GM21717 (cell line): Measurements from ENCODE around the gene DCST1.

Experiments
- ATAC-seq: cut with Tn5 transposase; IDR thresholded peaks from one replicate; pipeline ENCODE4 v1.9.1; 2021; ENCODE audit warnings: mild to moderate bottlenecking, moderate library complexity; ENCODE audit not compliant: unreplicated experiment

DCST1 gene

DNA sequence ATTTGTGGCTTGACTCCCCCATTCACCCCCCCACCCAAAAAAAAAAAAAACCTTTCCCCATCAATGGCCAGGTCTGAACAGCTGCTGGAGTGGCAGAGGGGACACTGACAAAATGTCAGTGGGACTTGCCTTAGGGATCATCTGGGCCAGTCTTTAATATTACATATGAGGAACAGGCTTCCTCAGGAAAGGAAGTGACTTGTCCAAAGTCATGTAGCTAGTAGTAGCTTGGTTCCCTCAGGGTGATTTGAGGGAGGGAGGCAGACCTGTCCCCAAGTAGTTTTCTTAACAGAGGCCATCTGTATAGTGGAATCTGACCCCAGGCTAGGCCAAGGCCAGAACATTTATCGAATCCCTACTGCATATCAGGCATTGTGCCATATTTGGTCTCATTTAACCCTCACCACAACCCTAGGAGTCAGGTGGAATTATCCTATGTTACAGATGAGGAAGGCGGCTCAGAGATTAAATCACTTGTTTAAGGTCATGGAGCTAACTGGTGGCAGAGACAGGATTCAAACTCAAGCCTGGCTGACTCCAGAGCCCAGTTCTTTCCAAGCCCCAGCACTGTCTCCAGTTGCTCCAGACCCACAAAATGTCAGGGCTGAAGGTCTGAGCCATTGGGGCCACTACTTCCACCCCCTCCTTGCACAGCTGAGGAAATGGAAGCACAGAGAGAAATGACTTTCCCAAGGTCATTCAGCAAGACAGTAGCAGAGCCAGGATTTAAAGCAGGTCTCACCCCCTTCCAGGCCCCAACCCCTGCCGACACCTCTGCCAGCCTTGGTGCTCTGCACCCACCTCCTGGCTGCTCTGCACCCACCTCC lies 20.6 kb upstream of the DCST1 start:
- no peak for ATAC-seq

DNA sequence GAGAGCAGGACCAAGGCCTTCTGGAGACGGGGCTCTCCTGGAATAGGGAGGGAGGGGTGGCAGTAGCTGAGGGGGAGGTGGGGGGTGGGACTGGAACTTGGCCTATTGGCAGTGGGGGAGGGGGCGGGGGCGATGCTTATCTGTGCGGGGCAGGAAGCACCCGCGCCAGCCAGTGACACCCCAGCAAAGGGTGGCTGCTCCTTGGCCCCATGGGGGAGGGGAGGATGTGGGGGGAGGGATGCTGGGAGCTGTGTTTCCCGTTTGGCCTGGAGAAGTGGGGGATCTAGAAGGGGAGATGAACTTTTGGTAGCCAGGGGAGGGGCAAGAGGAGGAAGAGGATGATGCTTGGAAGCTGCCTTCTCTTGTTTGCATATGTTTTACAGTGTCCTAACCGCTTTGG lies 20.0 kb upstream of the DCST1 start:
- ATAC-seq = no peak

DNA sequence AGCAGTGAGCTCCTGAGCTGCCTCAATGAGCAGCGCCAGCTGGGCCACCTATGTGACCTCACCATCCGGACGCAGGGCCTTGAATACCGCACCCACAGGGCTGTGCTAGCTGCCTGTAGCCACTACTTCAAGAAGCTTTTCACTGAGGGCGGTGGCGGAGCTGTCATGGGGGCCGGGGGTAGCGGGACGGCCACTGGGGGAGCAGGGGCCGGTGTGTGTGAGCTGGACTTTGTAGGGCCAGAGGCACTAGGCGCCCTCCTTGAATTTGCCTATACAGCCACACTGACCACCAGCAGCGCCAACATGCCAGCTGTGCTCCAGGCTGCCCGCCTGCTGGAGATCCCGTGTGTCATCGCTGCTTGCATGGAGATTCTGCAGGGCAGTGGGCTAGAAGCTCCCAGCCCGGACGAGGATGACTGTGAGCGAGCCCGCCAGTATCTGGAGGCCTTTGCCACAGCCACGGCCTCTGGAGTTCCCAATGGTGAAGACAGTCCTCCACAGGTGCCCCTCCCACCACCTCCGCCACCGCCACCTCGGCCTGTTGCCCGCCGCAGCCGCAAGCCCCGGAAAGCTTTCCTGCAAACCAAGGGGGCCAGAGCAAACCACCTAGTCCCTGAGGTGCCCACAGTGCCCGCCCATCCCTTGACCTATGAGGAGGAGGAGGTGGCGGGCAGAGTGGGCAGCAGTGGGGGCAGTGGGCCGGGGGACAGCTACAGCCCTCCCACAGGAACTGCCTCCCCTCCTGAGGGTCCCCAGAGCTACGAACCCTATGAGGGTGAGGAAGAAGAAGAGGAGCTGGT lies 18.7 kb upstream of the DCST1 start:
- ATAC-seq = no peak

DNA sequence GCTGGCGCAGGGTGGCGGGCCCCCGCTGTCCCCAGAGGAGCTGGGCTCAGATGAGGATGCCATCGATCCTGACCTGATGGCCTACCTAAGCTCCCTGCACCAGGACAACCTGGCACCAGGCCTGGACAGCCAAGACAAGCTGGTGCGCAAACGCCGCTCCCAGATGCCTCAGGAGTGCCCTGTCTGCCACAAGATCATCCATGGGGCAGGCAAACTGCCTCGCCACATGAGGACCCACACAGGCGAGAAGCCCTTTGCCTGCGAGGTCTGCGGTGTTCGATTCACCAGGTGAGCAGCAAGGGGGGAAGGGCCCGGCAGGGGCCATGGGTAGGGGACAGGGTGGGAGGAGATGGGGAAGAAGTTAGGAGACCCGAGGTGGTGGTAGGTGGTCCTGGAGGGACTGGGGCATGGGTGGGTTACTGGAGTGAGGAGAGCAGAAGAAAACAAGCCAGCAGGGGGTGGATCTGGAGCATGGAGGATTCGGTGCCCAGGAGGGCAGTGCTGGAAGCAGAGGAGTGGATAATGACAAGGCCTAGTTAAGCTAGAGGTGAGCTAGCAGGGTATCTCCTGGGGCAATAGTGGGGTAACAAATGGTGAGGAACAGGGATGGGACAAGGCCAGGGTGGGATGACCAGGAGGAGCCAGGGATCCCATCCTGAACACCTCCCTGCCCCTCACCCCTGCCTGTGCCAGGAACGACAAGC lies 17.9 kb upstream of the DCST1 start:
- no peak for ATAC-seq

DNA sequence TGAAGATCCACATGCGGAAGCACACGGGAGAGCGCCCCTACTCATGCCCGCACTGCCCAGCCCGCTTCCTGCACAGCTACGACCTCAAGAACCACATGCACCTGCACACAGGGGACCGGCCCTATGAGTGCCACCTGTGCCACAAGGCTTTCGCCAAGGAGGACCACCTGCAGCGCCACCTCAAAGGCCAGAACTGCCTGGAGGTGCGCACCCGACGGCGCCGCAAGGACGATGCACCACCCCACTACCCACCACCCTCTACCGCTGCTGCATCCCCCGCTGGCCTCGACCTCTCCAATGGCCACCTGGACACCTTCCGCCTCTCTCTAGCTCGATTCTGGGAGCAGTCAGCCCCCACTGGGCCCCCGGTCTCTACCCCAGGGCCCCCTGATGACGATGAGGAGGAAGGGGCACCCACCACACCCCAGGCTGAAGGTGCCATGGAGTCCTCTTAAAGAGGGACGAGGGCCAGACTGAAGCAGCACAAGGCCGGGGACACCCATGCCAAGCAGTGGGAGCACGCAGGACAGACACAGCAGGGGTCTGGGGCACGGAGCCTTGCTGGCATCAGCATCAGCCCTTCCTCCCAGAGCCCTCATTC lies 17.3 kb upstream of the DCST1 start:
- no peak for ATAC-seq

GRCh38 chr1:155017041-155017945 lies 16.3 kb upstream of the DCST1 start:
- peak; percentile 56 for ATAC-seq

DNA sequence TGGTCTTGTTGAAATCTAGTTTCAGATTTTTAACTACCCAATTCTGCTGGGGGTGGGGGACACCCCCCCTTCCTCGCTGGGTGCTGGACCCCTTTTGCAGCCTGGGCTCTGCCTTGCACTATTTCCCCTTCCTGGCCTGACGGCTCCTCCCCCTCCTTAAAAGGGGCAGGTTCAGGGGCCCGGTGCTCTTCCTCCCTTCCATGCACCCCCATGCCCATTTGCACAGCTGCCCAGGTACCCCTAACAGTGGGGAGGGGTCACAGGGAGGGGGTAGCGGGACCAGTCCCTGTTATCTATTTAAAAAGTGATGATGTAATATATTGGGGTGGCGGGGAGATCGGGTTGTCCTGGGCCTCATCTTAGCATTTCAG lies 15.7 kb upstream of the DCST1 start:
- ATAC-seq = no peak

- no peak for ATAC-seq
These were observed 14.8 kb upstream of the DCST1 start for GRCh38 chr1:155018617-155019348.

GRCh38 chr1:155019377-155020245 lies 14.0 kb upstream of the DCST1 start:
- no peak for ATAC-seq

DNA sequence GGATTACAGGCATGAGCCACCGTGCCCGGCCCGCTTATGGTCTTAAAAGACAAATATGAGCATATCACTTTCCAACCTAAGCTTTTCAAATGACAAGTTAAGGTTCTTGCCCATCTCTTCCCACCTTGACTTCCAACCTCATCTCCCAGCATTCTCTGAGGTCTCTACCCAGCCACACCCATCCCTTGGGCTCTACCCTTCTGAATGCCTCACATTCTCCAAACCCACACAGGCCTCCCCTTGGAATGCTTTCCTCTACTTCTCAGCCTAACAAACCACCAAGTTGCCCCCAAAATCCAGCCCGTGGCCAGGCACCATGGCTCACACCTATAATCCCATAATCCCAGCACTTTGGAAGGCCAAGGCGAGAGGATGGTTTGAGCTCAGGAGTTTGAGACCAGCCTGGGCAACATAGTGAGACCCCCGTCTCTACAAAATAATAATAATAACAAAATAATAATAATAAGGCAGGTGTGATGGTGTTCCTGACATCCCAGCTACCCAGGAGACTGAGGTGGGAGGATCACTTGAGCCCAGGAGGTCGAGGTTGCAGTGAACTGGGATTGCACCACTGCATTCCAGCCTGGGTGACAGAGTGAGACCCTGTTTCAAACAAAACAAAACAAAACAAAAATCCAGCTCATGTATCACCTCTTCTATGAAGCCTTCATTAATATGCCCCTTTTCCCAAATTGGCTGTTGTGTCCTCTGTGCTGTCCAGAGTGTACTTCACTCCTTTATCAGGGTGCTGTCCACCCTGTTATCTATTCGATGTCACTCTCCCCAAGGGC lies 11.3 kb upstream of the DCST1 start:
- no peak for ATAC-seq

DNA sequence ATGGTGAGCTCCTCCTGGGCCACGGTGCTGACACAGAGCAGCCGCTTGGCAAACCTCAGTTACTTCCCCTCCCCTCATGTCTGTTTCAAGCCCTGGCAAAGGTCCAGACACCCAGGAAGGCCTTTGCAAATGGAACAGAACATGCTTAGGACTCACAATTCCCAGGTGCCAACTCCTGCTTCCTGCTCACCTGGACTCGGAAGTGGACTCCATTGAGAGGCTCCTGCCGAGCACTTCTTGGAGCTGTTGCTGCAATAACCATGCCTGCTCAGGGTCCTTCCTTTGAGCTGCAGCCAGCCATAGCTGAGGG lies 10.7 kb upstream of the DCST1 start:
- no peak for ATAC-seq

DNA sequence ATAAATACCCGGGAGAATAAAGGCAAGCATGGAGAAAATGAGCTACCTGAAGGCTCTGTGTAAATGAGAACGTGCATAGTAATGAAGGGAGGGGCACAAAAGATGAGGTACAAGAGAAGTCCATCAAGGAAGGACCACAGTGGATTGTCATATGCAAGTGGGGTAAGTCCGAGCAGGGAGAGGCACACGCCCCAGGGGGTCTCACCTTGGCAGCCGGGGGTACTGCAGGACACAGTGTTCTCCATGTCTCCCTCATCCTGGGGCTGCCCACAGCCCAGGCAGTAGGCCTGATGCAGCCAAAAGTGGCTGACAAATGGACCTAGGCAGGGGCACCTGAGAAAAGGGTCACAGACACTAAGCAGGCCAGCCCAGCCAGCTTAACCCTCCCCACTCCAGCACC lies 10.0 kb upstream of the DCST1 start:
- ATAC-seq = no peak

GRCh38 chr1:155024315-155024714 lies 9.3 kb upstream of the DCST1 start:
- ATAC-seq = no peak

GRCh38 chr1:155026154-155026553 lies 7.5 kb upstream of the DCST1 start:
- ATAC-seq = no peak

- ATAC-seq = no peak
These were observed 7.0 kb upstream of the DCST1 start for GRCh38 chr1:155026588-155026987.

GRCh38 chr1:155029513-155030242 lies 3.9 kb upstream of the DCST1 start:
- ATAC-seq = no peak

GRCh38 chr1:155030243-155030795 lies 3.3 kb upstream of the DCST1 start:
- ATAC-seq = no peak
